HG02798 (cell line): ENCODE measurements around the gene GATA5.
"Not testable (repeated sequence)": the region's sequence is repeated elsewhere in the genome, so short reads cannot be mapped to it uniquely, and the experiment has no call there.

Experiments
- ATAC-seq: cut with Tn5 transposase; IDR thresholded peaks from one replicate; pipeline ENCODE4 v1.9.1; 2021; ENCODE audit warnings: mild to moderate bottlenecking; ENCODE audit not compliant: unreplicated experiment, poor library complexity

GATA5 gene

GRCh38 chr20:62505337-62506045 is 29.7 kb upstream of the GATA5 start:
- ATAC-seq = no peak

- ATAC-seq = no peak
These were observed 28.5 kb upstream of the GATA5 start for GRCh38 chr20:62504323-62504722.

- ATAC-seq = no peak
These were observed 27.8 kb upstream of the GATA5 start for GRCh38 chr20:62503401-62504178.

GRCh38 chr20:62502496-62503095 is 26.8 kb upstream of the GATA5 start:
- ATAC-seq = no peak

GRCh38 chr20:62501801-62502495 is 26.2 kb upstream of the GATA5 start:
- peak; percentile 71 for ATAC-seq

- no peak for ATAC-seq
These were observed 24.6 kb upstream of the GATA5 start for GRCh38 chr20:62500237-62500864.

- ATAC-seq = no peak
These were observed 24.0 kb upstream of the GATA5 start for GRCh38 chr20:62499758-62500236.

- no peak for ATAC-seq
These were observed 23.1 kb upstream of the GATA5 start for GRCh38 chr20:62498874-62499273.

- ATAC-seq = no peak
These were observed 20.9 kb upstream of the GATA5 start for GRCh38 chr20:62496568-62497218.

DNA sequence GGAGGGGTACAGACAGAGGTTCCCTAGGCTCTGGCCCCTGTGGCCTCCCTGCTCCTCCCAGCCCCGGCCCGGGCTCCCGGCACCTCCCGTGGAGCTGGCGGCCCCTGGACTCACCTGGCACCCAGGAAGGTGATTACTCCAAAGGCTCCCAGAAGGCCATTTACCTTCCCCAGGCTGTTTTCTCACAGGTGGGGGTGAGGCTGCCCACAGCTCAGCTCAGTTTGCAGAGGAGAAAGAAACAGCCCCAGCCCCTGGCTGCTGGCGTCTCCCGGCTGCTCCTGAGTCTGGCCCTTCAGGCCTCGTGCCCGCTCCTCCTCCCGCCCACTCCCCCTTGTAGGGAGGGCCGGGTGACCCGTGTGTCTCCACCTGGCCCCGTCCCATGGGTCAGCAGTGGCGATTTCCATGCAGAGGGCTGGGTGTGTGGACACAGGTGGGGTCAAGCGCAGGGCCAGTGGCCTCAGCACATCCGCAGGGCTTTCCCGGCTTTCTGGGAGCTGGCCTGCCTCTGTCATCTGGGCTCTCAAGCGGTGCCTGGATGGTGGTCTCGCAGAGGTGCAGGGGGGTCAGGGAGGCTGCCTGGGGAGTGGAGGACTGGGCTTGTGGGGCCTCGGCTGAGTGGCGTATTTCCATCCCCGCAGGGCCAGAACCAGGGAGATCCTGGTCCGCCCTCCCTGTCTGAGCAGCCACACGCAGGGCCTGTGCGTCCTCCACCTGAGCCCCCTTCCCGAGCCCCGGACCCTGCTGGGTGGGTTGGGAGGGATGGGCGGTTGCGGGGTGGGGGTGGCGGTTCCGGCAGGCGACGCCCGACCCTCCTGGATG is 20.2 kb upstream of the GATA5 start:
- ATAC-seq = no peak

- no peak for ATAC-seq
These were observed 19.4 kb upstream of the GATA5 start for GRCh38 chr20:62494980-62495748.

- ATAC-seq = no peak
These were observed 18.7 kb upstream of the GATA5 start for GRCh38 chr20:62494537-62494936.

GRCh38 chr20:62493886-62494285 is 18.1 kb upstream of the GATA5 start:
- ATAC-seq = no peak

GRCh38 chr20:62493253-62493885 is 17.6 kb upstream of the GATA5 start:
- ATAC-seq = no peak

DNA sequence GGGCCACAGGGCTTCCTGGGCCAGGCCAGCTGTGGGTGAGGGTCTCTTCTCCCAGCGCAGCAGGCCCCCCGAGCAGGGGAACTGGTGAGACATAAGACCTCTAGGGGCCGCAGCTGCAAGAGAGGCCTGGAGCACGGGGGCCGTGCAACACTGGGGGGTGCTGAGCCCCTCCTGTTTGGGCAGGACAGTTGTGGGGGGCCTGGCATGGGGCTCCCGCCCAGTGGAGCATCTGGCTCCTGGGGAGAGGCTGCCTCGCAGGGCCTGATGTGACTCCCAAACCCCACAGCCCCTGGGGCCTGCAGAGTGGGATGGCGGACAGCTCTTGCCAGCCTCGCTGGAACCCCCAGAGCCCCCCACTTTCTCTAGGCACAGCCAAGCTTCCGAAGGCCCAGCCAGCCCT is 16.9 kb upstream of the GATA5 start:
- ATAC-seq = no peak

- ATAC-seq = not testable (repeated sequence)
These were observed 15.0 kb upstream of the GATA5 start for GRCh38 chr20:62490783-62491182.

DNA sequence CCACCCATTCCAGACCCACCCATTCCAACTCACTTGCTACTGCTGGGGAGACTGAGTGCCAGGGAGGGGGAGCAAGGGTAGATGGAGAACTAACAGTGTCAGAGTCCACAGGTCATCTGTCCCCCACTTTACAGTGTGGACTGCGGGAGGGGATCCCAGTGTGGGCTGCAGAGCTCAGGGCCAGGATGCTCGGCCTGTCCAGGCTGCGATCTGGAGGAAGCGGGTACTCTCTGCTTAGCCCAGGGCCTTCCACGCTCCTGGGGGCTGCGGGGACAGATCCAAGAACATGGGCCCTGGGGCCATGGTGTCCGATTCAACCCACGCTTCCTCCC is 14.1 kb upstream of the GATA5 start:
- no peak for ATAC-seq
